ENCODE data around the gene DNAJC5G. TPM values are rescaled to one million over a fixed set of nuclear protein-coding genes. Genes with fewer than 3 reads are reported as not detected.

DNAJC5G gene
- polyA plus RNA-seq, 3 donors: not detected

DNA sequence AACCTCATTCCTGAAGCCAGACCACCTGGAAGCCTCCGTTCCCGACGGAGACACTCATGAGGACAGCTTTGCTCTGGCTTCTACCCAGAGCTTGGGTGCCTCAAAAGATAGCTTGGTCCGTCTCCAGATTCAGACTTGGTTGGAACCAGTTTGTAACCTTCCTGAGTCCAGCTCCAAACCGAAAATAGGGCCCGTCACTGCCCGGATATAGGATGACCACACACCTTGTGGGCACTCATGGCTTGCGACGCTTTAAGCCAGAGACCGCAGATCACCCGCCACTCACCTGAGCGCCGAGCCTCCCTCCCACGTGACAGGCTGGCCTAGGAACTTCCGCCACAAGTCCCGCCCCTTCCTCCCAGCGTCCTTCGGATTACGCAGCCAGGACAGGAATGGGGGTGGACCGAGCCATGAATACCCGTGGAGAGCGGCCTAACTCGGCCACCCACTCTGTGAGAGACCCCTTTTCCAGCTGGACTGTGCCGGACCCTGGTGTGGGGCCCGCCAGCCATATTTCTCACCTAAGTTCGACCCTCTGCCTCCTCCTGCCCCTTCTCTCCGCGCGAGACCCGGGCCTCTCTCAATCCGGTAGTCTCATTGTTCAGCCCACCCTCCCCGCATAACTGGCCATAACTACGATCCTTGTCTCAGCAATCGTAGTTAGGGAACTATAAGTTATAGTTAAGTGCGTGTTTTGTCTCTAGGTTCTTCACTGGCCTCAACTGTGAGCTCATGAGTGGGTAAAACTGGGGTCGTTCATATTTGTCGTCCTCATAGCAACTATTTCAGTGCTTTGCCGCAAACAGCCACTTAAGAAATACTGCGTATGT lies 47.7 kb downstream of the DNAJC5G start, which contains the start of gene MPV17:
Gene MPV17, minus strand, starts transcription at position 332 of the 830 bp plus-strand sequence. CDS start 580 bp downstream, outside the sequence.
- intact Hi-C loops (cut with micrococcal nuclease): no loop called here
- Mint-ChIP-seq H3K36me3 (peaks cover 16 to 27% of the 10 kb centered on the region in 2 donors), H3K9me3 (no peaks in the 10 kb centered on the region), H3K27ac (peak within 1 kb of the TSS; percentile 96 to 99 (median 98)), H3K4me1 (peaks cover 32% of the 10 kb centered on the region), H3K27me3 (ENCODE audit: low read depth in 3 of 3) (no peaks in the 10 kb centered on the region), H3K4me3 (peak within 1 kb of the TSS; percentile 90 to 97)
- TF ChIP-seq, protein P1, sequence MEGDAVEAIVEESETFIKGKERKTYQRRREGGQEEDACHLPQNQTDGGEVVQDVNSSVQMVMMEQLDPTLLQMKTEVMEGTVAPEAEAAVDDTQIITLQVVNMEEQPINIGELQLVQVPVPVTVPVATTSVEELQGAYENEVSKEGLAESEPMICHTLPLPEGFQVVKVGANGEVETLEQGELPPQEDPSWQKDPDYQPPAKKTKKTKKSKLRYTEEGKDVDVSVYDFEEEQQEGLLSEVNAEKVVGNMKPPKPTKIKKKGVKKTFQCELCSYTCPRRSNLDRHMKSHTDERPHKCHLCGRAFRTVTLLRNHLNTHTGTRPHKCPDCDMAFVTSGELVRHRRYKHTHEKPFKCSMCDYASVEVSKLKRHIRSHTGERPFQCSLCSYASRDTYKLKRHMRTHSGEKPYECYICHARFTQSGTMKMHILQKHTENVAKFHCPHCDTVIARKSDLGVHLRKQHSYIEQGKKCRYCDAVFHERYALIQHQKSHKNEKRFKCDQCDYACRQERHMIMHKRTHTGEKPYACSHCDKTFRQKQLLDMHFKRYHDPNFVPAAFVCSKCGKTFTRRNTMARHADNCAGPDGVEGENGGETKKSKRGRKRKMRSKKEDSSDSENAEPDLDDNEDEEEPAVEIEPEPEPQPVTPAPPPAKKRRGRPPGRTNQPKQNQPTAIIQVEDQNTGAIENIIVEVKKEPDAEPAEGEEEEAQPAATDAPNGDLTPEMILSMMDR (IDR thresholded peaks at IDR 0.05): no peak
- H3K4me1 ChIP-seq (ENCODE audit: control insufficient read depth in 1 of 2, insufficient read depth in 2 of 2, low read length in 2 of 2): peaks cover 17 to 20% of the 10 kb centered on the region in 2 donors
- peak within 1 kb of the TSS; percentile 93 for H2AFZ ChIP-seq (ENCODE audit: insufficient read depth, low read depth, low read length, poor library complexity, severe bottlenecking)
- no peaks in the 10 kb centered on the region for H4K20me1 ChIP-seq (ENCODE audit: insufficient read depth, low read length)
- H3K4me3 ChIP-seq (replicated peaks in 1 of 3; ENCODE audit: low read depth in 2 of 3, low read length in 3 of 3): peak within 1 kb of the TSS; percentile 80 to 97 (median 88)
- H3K9me3 ChIP-seq (replicated peaks in 1 of 2; ENCODE audit: control insufficient read depth in 1 of 2, insufficient read depth in 1 of 2, low read length in 2 of 2): no peaks in the 10 kb centered on the region
- peak within 1 kb of the TSS; percentile 77 to 94 for H3K27ac ChIP-seq (ENCODE audit: low read depth in 1 of 2, low read length in 2 of 2)
- no peaks in the 10 kb centered on the region for H3K27me3 ChIP-seq (ENCODE audit: control insufficient read depth in 2 of 2, insufficient read depth in 2 of 2, low read length in 2 of 2)
- H3K4me2 ChIP-seq (replicated peaks; ENCODE audit: extremely low read depth, low read length, poor library complexity, severe bottlenecking): peak within 1 kb of the TSS; percentile 95
- H3K9ac ChIP-seq (ENCODE audit: insufficient read depth, low read length, poor library complexity, severe bottlenecking): peak within 1 kb of the TSS; percentile 84
- under 1% methylated on average over 32 of the region's 39 CpGs for WGBS (ENCODE audit: insufficient coverage)
- peaks cover 16 to 27% of the 10 kb centered on the region in 2 donors for H3K36me3 ChIP-seq (replicated peaks in 1 of 2; ENCODE audit: control insufficient read depth in 1 of 2, insufficient read depth in 2 of 2, low read length in 2 of 2)
- peak; percentile 70 to 85 (median 80) for DNase-seq
- H3K79me2 ChIP-seq (ENCODE audit: insufficient read depth, low read length): peaks cover 28% of the 10 kb centered on the region

DNA sequence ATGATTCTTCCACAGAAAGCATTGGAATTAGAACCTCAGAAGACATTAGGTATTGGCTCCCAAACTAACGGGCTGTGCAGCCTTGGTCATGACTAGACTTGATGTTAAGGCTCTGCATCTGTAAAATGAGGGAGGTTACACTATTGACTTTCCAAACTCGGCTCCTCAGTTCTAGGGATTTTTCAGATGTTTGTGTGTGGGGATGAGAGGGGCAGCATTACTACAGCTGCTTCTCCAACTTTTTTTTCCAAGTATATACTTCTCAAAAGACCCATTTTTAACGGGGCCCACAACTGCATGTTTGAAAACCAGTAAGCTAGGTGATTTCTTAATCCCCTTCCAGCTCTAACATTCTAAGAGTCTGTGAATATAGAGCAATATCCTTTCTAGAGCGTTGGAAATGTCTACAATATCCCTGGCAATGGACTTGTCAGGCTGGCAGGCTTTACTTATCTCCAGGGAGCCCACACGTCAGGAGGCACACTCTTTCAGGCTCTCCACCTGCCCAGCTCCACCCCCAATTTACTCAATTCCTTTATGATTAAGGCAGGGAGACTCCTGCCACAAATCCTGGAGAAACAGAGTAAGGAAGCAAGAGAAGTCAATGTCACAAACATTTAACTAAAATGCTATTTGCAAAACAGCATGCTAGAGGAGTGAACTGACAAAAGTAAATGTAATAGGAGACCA lies 48.5 kb downstream of the DNAJC5G start:
- Histone ChIP-seq H3K79me2 (ENCODE audit: insufficient read depth, low read length) (peaks cover 28% of the 10 kb centered on the region), H3K9me3 (replicated peaks in 1 of 2; ENCODE audit: control insufficient read depth in 1 of 2, insufficient read depth in 1 of 2, low read length in 2 of 2) (no peaks in the 10 kb centered on the region), H4K20me1 (ENCODE audit: insufficient read depth, low read length) (no peaks in the 10 kb centered on the region), H3K36me3 (replicated peaks in 1 of 2; ENCODE audit: control insufficient read depth in 1 of 2, insufficient read depth in 2 of 2, low read length in 2 of 2) (peaks cover 24 to 34% of the 10 kb centered on the region in 2 donors), H3K27me3 (ENCODE audit: control insufficient read depth in 2 of 2, insufficient read depth in 2 of 2, low read length in 2 of 2) (no peaks in the 10 kb centered on the region), H3K27ac (ENCODE audit: low read depth in 1 of 2, low read length in 2 of 2) (peak overlapping the region in 1 of 2 donors; percentile 94), H3K4me1 (ENCODE audit: control insufficient read depth in 1 of 2, insufficient read depth in 2 of 2, low read length in 2 of 2) (peaks cover 17 to 20% of the 10 kb centered on the region in 2 donors), H3K9ac (ENCODE audit: insufficient read depth, low read length, poor library complexity, severe bottlenecking) (peak overlapping the region; percentile 84), H3K4me2 (replicated peaks; ENCODE audit: extremely low read depth, low read length, poor library complexity, severe bottlenecking) (peak overlapping the region; percentile 95), H3K4me3 (replicated peaks in 1 of 3; ENCODE audit: low read depth in 2 of 3, low read length in 3 of 3) (peak overlapping the region; percentile 80 to 97 (median 88)), H2AFZ (ENCODE audit: insufficient read depth, low read depth, low read length, poor library complexity, severe bottlenecking) (peak overlapping the region; percentile 93)
- peaks cover 23 to 28% of the 10 kb centered on the region in 2 donors for H3K36me3 Mint-ChIP-seq
- WGBS (ENCODE audit: insufficient coverage): 38% methylated on average over 1 of the region's 5 CpGs
- peak overlapping the region; percentile 96 to 99 (median 98) for H3K27ac Mint-ChIP-seq
- no peaks in the 10 kb centered on the region for H3K9me3 Mint-ChIP-seq
- intact Hi-C loops (cut with micrococcal nuclease): no loop called here
- H3K4me3 Mint-ChIP-seq: peak overlapping the region; percentile 90 to 97
- DNase-seq: no peak
- H3K4me1 Mint-ChIP-seq: peaks cover 32% of the 10 kb centered on the region
- H3K27me3 Mint-ChIP-seq (ENCODE audit: low read depth in 3 of 3): no peaks in the 10 kb centered on the region
- TF ChIP-seq, protein P1 (IDR thresholded peaks at IDR 0.05): no peak

Measured in CD14-positive monocyte (primary cell).